ENCODE results near the gene UXT.
A peak's percentile ranks its signal among the peaks of the same experiment; 100 is the strongest.
"Not testable (repeated sequence)": the region's sequence is repeated elsewhere in the genome, so short reads cannot be mapped to it uniquely, and the experiment has no call there.

UXT gene

GRCh38 chrX:47614618-47615017, 44.4 kb downstream of the UXT start:
- DNase-seq (ENCODE audit: low spot score) = no peak

GRCh38 chrX:47613082-47613481, 45.9 kb downstream of the UXT start:
- DNase-seq (ENCODE audit: low spot score) = no peak

- DNase-seq (ENCODE audit: low spot score) = no peak
These were observed 46.6 kb downstream of the UXT start for GRCh38 chrX:47612418-47612817.

- no peak for DNase-seq (ENCODE audit: low spot score)
These were observed 47.1 kb downstream of the UXT start for GRCh38 chrX:47611926-47612325.

GRCh38 chrX:47611489-47611888, 47.5 kb downstream of the UXT start:
- DNase-seq (ENCODE audit: low spot score) = no peak

- DNase-seq (ENCODE audit: low spot score) = no peak
These were observed 48.5 kb downstream of the UXT start for GRCh38 chrX:47610511-47610910.

GRCh38 chrX:47608130-47608810, 50.7 kb downstream of the UXT start:
- DNase-seq (ENCODE audit: low spot score) = peak; percentile 72

- DNase-seq (ENCODE audit: low spot score) = no peak
These were observed 51.9 kb downstream of the UXT start for GRCh38 chrX:47607091-47607490.

- no peak for DNase-seq (ENCODE audit: low spot score)
These were observed 54.0 kb downstream of the UXT start for GRCh38 chrX:47605024-47605423.

- not testable (repeated sequence) for DNase-seq (ENCODE audit: low spot score)
These were observed 55.9 kb downstream of the UXT start for GRCh38 chrX:47603125-47603524.
